ENCODE data around the gene GCN1.

Gene GCN1

GRCh38 chr12:120091371-120092090 is 103.0 kb downstream of the GCN1 start:
- DNase-seq (ENCODE audit: low spot score): no peak

- DNase-seq (ENCODE audit: low spot score): no peak
Measured at GRCh38 chr12:120090626-120091295, 103.8 kb downstream of the GCN1 start.

- DNase-seq (ENCODE audit: low spot score): no peak
Measured at GRCh38 chr12:120090206-120090605, 104.3 kb downstream of the GCN1 start.

GRCh38 chr12:120089796-120090195 is 104.7 kb downstream of the GCN1 start:
- no peak for DNase-seq (ENCODE audit: low spot score)

GRCh38 chr12:120089105-120089504 is 105.4 kb downstream of the GCN1 start:
- no peak for DNase-seq (ENCODE audit: low spot score)

GRCh38 chr12:120086801-120087621 is 107.5 kb downstream of the GCN1 start:
- DNase-seq (ENCODE audit: low spot score): peak; percentile 100

GRCh38 chr12:120085920-120086645 is 108.4 kb downstream of the GCN1 start:
- no peak for DNase-seq (ENCODE audit: low spot score)

- DNase-seq (ENCODE audit: low spot score): no peak
Measured at GRCh38 chr12:120081641-120082040, 112.9 kb downstream of the GCN1 start.

GRCh38 chr12:120079411-120080400 is 114.8 kb downstream of the GCN1 start:
- no peak for DNase-seq (ENCODE audit: low spot score)

- no peak for DNase-seq (ENCODE audit: low spot score)
Measured at GRCh38 chr12:120078868-120079267, 115.6 kb downstream of the GCN1 start.

GRCh38 chr12:120077260-120077659 is 117.3 kb downstream of the GCN1 start:
- no peak for DNase-seq (ENCODE audit: low spot score)

All from CD4-positive, alpha-beta T cell treated with Interleukin-2 at 100 ng/mL for 4 hours (primary cell).